Neural cell (in vitro differentiated cells): ENCODE results near the gene MRPL4. TPM values are rescaled to one million over a fixed set of nuclear protein-coding genes. Genes with fewer than 3 reads are reported as not detected.

ENCODE experiments used
- H2AFZ ChIP-seq: fragments of 200-600, 300-800 bp; sonication (generic), shearing (Covaris generic); 2 replicates; pipeline ENCODE4 v1.6.0; 2014; ENCODE audit warnings: low read depth, mild to moderate bottlenecking, antibody characterized with exemption, low read length, moderate library complexity
- H3F3A ChIP-seq: fragments of 200-600 bp; shearing (Covaris generic); 2 replicates; pipeline ENCODE4 v1.6.1; 2016; ENCODE audit warnings: mild to moderate bottlenecking, moderate library complexity, mixed read lengths, antibody characterized with exemption, low read length; ENCODE audit not compliant: insufficient read depth, poor library complexity, severe bottlenecking
- H3K27ac ChIP-seq: fragments of 200-600, 300-800 bp; sonication (generic), shearing (Covaris generic); 2 replicates; pipeline ENCODE4 v1.5.1; 2014; ENCODE audit warnings: mild to moderate bottlenecking, low read length, moderate library complexity
- H3K27me3 ChIP-seq: fragments of 300-800, 200-600 bp; sonication (generic), shearing (Covaris generic); 2 replicates; pipeline ENCODE4 v1.6.0; 2014; ENCODE audit warnings: mild to moderate bottlenecking, low read depth, low read length, moderate library complexity; ENCODE audit not compliant: insufficient read depth
- H3K36me3 ChIP-seq: fragments of 300-800, 200-600 bp; sonication (generic), shearing (Covaris generic); 2 replicates; pipeline ENCODE4 v1.5.1; 2014; ENCODE audit warnings: mild to moderate bottlenecking, antibody characterized with exemption, low read length, moderate library complexity; ENCODE audit not compliant: insufficient read depth
- H3K4me2 ChIP-seq: fragments of 300-800, 200-600 bp; sonication (generic), shearing (Covaris generic); 2 replicates; pipeline ENCODE4 v1.6.0; 2014; ENCODE audit warnings: mild to moderate bottlenecking, low read length
- H3K4me3 ChIP-seq: fragments of 300-800, 200-600 bp; sonication (generic), shearing (Covaris generic); 2 replicates; pipeline ENCODE4 v1.5.1; 2014; ENCODE audit warnings: mild to moderate bottlenecking, low read length, moderate library complexity
- H3K79me2 ChIP-seq: fragments of 200-600 bp; shearing (Covaris generic); replicated peaks from 2 replicates; pipeline ENCODE4 v1.6.0; 2014; ENCODE audit warnings: mild to moderate bottlenecking, low read length, moderate library complexity; ENCODE audit not compliant: insufficient read depth
- H3K9ac ChIP-seq: fragments of 300-800, 200-600 bp; sonication (generic), shearing (Covaris generic); 2 replicates; pipeline ENCODE4 v1.6.1; 2016; ENCODE audit warnings: mild to moderate bottlenecking, low read length, mixed read lengths
- H3K9me2 ChIP-seq: fragments of 200-600 bp; shearing (Covaris generic); 2 replicates; pipeline ENCODE4 v1.6.1; 2016; ENCODE audit warnings: mild to moderate bottlenecking, low read length, mixed read lengths; ENCODE audit not compliant: insufficient read depth
- H3K9me3 ChIP-seq: fragments of 200-600, 300-800 bp; sonication (generic), shearing (Covaris generic); 2 replicates; pipeline ENCODE4 v1.6.1; 2016; ENCODE audit warnings: mild to moderate bottlenecking, mixed run types, low read length, moderate library complexity, mixed read lengths
- H4K20me1 ChIP-seq: fragments of 200-600 bp; shearing (Covaris generic); 2 replicates; pipeline ENCODE4 v1.6.1; 2016; ENCODE audit warnings: mild to moderate bottlenecking, mixed run types; ENCODE audit not compliant: insufficient read depth
- EP300 ChIP-seq: fragments of 450-650 bp; conservative IDR thresholded peaks from 2 replicates; pipeline ENCODE4 v1.6.1; 2014; ENCODE audit warnings: antibody characterized with exemption, mild to moderate bottlenecking, moderate library complexity; ENCODE audit not compliant: poor library complexity, severe bottlenecking
- EZH2 ChIP-seq: fragments of 200-600, 300-800 bp; shearing (Covaris generic), sonication (generic); IDR thresholded peaks from 2 replicates; pipeline ENCODE4 v1.6.1; 2014; ENCODE audit warnings: antibody characterized with exemption, low read length, borderline replicate concordance, mild to moderate bottlenecking; ENCODE audit not compliant: insufficient read depth, poor library complexity, severe bottlenecking
- MXI1 ChIP-seq: fragments of 450-650 bp; conservative IDR thresholded peaks from 2 replicates; pipeline ENCODE4 v1.6.1; 2014; ENCODE audit warnings: antibody characterized with exemption, mild to moderate bottlenecking; ENCODE audit not compliant: poor library complexity, severe bottlenecking
- POLR2AphosphoS5 ChIP-seq: IDR thresholded peaks from 2 replicates; pipeline ENCODE4 v1.6.1; 2012
- RAD21 ChIP-seq: fragments of 450-650 bp; conservative IDR thresholded peaks from 2 replicates; pipeline ENCODE4 v1.6.1; 2014; ENCODE audit warnings: antibody characterized with exemption, mild to moderate bottlenecking, moderate library complexity
- SMC3 ChIP-seq: fragments of 450-650 bp; conservative IDR thresholded peaks from 2 replicates; pipeline ENCODE4 v1.6.1; 2014; ENCODE audit warnings: antibody characterized with exemption, mild to moderate bottlenecking, moderate library complexity; ENCODE audit not compliant: poor library complexity
- TAF1 ChIP-seq: IDR thresholded peaks from 2 replicates; pipeline ENCODE4 v1.6.1; 2012; ENCODE audit warnings: low read depth
- polyA plus RNA-seq: library from polyadenylated mRNA; depleted of rRNA; stranded (reverse); fragments of >200 nt; gene quantifications from 2 replicates; pipeline ENCODE4 v1.2.3, GENCODE V29; 2014
- TF ChIP-seq, protein P1 (sequence below): fragments of 450-650 bp; IDR thresholded peaks from 2 replicates; pipeline ENCODE4 v1.5.1; 2014; ENCODE audit warnings: antibody characterized with exemption, mild to moderate bottlenecking, moderate library complexity; ENCODE audit not compliant: poor library complexity, severe bottlenecking
- TF ChIP-seq, protein P2 (sequence below): IDR thresholded peaks from 2 replicates; pipeline ENCODE4 v1.6.1; 2012; ENCODE audit warnings: borderline replicate concordance

The MRPL4 gene
- polyA plus RNA-seq, 1 donor from 2014 or later = 27.2 TPM

DNA sequence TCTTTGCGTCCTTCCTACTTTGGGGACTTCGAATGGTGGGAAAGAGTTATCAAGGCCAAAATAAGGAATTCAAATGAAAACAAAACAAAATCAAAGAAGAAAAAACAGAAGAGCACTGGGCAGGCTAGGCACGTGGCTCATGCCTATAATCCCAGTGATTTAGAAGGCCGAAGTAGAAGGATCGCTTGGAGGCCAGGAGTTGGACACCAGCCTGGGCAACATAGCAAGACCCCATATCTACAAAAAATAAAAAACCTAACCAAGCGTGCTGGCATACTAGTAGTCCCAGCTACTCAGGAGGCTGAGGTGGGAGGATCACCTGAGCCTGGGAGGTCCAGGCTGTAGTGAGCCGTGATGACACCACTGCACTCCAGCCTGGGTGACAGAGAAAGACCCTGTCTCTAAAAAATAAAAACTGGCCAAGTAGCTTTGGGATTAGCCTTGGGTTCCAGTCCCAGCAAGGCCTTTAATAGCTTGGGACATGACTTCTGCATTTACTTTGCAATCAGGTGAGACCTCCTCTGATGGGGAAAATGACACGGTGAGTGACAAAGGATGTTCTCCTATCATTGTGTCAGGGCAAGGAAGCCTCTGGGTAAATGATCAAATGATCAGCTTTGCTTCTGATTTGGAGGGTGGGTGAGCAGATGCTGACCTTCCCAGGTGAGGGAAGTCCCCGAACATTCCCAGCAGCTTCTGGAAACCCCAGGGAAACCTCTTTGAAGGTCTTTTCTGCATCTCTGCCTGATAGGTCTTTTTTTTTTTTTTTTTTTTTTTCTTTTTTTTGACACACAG is 26.0 kb downstream of the MRPL4 start:
- TF ChIP-seq MXI1 = no peak
- TF ChIP-seq RAD21 = no peak
- TF ChIP-seq, protein P1, sequence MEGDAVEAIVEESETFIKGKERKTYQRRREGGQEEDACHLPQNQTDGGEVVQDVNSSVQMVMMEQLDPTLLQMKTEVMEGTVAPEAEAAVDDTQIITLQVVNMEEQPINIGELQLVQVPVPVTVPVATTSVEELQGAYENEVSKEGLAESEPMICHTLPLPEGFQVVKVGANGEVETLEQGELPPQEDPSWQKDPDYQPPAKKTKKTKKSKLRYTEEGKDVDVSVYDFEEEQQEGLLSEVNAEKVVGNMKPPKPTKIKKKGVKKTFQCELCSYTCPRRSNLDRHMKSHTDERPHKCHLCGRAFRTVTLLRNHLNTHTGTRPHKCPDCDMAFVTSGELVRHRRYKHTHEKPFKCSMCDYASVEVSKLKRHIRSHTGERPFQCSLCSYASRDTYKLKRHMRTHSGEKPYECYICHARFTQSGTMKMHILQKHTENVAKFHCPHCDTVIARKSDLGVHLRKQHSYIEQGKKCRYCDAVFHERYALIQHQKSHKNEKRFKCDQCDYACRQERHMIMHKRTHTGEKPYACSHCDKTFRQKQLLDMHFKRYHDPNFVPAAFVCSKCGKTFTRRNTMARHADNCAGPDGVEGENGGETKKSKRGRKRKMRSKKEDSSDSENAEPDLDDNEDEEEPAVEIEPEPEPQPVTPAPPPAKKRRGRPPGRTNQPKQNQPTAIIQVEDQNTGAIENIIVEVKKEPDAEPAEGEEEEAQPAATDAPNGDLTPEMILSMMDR = no peak
- H4K20me1 ChIP-seq = no peaks in the 10 kb centered on the region
- peaks cover 4% of the 10 kb centered on the region for H3K27me3 ChIP-seq
- H3K79me2 ChIP-seq = no peaks in the 10 kb centered on the region
- H3K9me2 ChIP-seq = no peaks in the 10 kb centered on the region
- no peaks in the 10 kb centered on the region for H3K9me3 ChIP-seq
- H3F3A ChIP-seq = no peaks in the 10 kb centered on the region
- H3K9ac ChIP-seq = no peak overlapping the region
- no peak overlapping the region for H3K4me2 ChIP-seq
- no peaks in the 10 kb centered on the region for H3K36me3 ChIP-seq
- no peak overlapping the region for H3K4me3 ChIP-seq
- H2AFZ ChIP-seq = no peak overlapping the region
- H3K27ac ChIP-seq = no peak overlapping the region

DNA sequence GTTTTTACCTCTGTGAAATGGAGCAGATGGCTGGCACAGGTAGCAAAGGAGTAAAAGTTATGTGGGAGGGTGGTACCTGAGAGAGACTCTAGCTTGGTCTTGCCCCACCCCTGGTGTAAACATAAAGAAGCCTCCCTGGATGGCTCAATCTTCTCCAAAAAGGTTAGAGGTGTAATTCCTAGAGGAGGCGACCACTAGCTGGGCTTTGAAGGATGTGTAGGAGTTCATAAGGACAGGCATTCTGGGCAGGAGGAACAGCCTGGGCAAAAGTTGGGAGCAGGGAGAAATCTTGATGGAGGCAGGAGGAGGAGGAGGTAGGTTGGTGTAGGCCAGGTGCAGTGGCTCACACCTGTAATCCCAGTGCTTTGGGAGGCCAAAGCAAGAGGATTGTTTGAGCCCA is 26.9 kb downstream of the MRPL4 start:
- Histone ChIP-seq H3F3A (no peaks in the 10 kb centered on the region), H3K9me2 (no peaks in the 10 kb centered on the region), H4K20me1 (no peaks in the 10 kb centered on the region), H3K4me3 (no peak overlapping the region), H2AFZ (no peak overlapping the region), H3K4me2 (no peak overlapping the region), H3K9me3 (no peaks in the 10 kb centered on the region), H3K9ac (no peak overlapping the region), H3K27ac (no peak overlapping the region), H3K27me3 (peaks cover 1% of the 10 kb centered on the region), H3K36me3 (no peaks in the 10 kb centered on the region), H3K79me2 (no peaks in the 10 kb centered on the region)
- TF ChIP-seq POLR2AphosphoS5 (no peak), MXI1 (no peak), TAF1 (no peak), SMC3 (no peak), EP300 (no peak), RAD21 (no peak), EZH2 (no peak)
- TF ChIP-seq, protein P1 = no peak
- TF ChIP-seq, protein P2, sequence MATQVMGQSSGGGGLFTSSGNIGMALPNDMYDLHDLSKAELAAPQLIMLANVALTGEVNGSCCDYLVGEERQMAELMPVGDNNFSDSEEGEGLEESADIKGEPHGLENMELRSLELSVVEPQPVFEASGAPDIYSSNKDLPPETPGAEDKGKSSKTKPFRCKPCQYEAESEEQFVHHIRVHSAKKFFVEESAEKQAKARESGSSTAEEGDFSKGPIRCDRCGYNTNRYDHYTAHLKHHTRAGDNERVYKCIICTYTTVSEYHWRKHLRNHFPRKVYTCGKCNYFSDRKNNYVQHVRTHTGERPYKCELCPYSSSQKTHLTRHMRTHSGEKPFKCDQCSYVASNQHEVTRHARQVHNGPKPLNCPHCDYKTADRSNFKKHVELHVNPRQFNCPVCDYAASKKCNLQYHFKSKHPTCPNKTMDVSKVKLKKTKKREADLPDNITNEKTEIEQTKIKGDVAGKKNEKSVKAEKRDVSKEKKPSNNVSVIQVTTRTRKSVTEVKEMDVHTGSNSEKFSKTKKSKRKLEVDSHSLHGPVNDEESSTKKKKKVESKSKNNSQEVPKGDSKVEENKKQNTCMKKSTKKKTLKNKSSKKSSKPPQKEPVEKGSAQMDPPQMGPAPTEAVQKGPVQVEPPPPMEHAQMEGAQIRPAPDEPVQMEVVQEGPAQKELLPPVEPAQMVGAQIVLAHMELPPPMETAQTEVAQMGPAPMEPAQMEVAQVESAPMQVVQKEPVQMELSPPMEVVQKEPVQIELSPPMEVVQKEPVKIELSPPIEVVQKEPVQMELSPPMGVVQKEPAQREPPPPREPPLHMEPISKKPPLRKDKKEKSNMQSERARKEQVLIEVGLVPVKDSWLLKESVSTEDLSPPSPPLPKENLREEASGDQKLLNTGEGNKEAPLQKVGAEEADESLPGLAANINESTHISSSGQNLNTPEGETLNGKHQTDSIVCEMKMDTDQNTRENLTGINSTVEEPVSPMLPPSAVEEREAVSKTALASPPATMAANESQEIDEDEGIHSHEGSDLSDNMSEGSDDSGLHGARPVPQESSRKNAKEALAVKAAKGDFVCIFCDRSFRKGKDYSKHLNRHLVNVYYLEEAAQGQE = no peak
